GM19463 (cell line): ENCODE results near the gene RUVBL1.

Experiments used
- ATAC-seq: cut with Tn5 transposase; IDR thresholded peaks from one replicate; pipeline ENCODE4 v1.9.1; 2021; ENCODE audit warnings: mild to moderate bottlenecking, moderate library complexity; ENCODE audit not compliant: unreplicated experiment

Gene RUVBL1

DNA sequence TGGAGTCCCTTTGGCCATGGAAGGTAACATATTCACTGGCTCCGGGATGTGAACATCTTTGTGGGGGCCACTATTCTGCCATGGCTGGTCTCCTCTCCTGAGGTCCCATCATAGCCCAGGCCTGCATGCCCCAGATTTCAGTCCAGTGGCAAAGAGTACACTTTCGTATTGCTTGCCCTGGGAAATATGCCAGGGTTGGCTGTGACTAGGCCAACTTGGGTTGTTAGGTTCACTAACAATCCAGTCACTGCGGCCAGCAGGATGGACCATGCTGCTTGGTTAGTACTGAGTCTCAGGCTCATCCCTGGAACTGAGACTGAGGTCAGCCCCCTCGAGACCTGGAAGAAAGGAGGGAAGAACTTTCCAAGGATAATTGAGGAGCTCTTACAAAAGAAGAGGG is 19.9 kb upstream of the RUVBL1 start:
- no peak for ATAC-seq

DNA sequence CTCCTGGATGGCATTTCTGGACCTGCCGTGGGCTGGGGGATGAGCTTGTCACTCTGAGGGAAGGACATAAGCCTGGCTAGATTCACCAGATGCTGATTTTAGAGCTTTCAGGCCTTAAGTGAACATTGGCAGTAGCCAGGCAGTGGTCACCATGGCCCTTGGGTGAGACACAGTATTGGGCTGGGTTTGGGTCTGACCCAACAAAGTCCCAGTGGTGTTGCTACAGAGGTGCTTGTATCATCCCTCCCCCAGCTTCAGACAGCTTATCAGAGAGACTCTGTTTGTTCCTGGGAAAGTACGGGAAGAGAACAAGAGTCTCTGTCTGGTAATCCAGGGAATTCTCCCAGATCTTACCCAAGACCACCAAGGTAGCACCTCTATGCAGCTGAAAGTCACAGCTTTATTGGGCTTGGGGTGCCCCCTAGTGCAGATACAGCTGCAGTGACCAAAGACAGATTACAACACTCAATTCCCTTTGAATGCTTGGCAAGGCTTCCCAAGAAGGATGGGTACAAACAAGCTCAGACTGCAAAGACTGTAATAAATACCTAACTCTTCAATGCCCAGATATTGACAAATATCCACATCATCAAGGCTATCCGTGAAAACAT is 9.8 kb upstream of the RUVBL1 start:
- ATAC-seq: no peak

DNA sequence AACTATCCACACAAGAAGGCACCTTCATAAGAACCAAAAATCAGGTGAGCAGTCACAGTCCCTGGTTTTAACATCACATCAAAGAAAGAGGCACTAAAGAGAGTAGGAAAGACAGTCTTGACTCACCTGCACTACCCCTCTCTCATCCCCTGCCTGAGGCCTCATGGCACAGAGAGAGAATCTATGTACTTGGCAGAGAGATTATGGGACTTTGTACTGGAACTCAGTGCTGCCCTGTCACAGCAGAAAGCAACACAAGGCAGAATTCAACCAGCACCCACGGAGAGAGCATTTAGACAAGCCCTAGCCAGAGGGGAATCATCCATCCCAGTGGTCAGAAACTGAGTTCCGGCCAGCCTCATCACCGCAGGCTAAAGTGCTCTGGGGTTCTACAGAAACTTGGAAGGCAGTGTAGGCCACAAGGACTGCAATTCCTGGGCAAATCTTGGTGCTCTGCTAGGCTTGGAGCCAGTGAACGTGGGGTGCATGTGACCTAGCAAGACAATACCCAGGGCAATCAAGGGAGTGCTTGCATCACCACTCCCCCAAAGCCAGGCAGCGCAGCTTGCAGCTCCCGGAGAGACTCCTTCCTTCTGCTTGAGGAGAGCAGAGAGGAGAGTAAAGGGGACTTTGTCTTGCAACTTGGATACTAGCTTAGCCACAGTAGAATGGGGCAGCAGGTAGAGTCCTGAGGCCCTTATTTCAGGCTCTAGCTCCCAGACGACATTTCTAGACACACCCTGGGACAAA is 8.5 kb upstream of the RUVBL1 start:
- ATAC-seq: no peak

DNA sequence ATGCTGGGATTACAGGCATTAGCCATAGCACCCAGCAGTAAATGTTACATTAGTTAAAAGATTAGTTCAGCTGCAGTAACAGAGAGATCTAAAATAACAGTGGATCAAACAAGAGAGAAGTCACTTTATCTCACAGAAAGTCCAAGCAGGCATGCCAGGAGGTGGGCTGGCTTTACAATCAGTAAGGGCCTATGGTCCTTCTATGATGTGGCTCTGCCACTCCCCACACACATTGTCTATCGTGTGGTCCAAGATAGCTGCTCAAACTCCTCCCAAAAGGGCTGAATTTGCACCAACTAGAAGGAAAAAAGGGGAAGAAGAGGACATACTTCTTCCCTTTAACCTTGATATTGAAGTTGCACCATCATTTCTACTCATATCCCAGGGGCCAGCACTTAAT is 4.6 kb upstream of the RUVBL1 start:
- no peak for ATAC-seq

DNA sequence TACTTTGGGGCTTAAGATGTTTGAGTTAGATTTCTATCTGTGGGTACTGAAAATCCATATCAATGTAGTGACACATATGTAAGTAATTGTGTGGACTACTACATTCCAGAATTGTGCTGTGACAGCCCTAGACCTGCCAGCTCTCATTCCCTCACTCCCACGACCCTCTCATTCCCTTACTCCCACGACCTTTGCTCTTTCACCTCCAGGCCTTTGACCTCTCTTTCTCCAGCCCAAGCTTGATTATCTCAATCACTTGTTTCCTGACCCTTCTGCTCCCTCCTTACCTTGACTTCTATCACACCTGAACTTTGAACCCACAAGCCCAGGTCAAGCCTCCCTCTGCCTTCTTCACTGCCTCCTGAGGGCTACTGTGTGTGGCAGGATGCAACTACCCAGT is 3.6 kb upstream of the RUVBL1 start:
- no peak for ATAC-seq

DNA sequence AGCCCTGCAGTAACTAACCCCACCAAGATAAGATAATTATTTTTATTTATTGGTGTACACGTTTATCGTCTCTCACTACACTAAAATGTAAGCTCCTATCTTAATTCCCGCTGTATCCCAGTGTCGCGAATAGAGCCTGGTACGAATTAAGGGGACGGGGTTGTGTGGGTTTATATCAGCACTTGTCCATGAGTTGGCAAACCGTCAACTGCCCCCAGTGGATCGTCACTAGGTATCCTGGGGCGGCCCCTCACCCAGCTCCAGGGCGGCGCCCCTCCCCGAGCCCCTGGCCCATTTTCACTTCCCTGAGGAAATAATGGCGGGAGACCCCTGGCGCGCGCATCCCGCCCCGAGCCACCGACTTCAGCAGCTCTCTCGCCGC is 465 bp downstream of the RUVBL1 start:
- no peak for ATAC-seq

DNA sequence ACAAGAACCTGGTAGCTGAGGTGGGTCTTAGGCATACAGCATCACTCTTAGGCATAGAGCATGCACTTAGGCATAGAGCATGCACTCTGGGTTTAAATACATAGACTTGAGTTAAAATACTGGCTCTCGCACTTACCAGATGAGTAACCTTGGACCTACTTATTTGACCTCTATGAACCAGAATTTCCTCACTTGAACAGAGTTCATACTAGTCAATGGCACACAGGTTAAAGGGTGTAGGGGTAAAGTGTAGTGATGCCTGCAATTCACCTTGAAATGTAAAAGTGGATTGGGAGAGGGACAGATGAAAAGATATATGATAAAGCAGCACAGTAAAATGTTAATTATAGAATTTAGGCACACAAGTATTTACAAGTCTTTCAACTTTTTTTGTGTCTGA is 1.6 kb downstream of the RUVBL1 start:
- ATAC-seq: no peak

DNA sequence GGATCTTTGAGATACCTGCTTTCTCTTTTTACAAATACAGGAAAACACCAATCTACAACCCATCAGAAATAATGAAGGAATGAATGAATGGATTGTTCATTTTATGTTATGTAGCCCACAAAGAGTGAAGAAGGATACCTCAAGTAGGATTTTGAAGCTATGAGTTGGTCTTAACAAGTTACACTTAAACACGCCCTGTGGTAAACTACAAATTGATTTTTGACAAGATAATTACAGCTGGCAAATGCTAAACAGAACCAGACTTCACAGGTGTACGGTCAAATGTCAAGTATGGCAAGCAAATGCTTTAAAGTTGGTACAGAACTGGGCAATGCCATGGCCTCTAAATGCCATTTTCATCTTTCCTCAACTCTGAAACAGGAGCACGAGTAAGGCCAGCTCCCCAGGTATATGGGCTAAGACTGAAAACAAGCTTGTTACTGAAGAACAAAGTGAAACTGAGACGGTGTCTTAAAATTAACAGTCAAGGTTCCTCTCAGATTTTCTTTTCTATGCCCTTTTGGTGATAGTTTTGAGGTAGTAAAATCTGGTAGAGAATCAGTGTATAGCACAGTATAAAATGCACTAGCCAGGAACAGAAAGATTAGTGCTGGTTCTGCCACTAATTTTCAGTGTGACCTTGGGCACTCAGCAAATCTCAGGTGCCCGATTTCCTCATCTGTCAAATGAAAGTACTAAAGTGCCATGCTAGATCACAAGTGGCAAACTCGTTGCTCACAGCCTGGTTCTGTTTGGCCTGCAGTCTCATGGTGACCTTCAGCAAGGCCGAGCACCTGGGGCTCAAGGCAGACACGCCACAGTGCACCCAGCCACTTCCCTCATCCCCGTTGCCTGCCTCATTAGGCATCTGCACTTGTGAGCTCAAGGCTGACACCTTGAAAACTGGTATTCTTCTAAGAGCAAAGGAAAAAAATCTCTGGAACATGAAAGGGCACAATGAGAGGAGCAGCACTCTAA is 9.5 kb downstream of the RUVBL1 start:
- ATAC-seq: no peak

DNA sequence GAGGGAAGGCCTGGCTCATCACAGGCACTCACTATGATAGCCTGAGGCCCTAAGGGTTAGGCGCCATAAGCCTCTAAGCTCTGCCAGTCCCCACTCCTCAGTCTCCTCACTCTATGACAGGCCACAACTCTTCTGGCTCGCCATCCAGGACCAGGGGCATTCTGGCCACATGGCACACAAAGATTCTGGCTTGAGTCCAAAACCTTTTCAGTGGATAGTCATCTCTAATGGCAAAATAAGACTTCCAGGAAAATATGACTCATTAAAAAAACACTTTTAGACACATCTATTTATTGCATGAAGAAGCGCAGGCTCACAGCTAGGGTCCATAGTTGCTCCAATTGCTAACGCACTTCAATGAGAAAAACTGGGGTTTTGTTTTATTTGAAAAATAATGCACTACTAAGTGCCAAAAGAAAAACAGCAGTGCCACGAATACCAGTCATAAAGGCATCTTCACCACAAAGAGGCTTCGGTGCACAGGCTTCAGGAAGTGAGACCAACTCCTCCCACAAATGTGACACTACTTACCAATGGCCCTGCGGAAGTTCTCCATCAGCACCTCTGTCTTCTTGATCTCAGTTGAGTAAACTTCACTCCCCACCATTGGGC is 11.1 kb downstream of the RUVBL1 start:
- ATAC-seq: no peak

DNA sequence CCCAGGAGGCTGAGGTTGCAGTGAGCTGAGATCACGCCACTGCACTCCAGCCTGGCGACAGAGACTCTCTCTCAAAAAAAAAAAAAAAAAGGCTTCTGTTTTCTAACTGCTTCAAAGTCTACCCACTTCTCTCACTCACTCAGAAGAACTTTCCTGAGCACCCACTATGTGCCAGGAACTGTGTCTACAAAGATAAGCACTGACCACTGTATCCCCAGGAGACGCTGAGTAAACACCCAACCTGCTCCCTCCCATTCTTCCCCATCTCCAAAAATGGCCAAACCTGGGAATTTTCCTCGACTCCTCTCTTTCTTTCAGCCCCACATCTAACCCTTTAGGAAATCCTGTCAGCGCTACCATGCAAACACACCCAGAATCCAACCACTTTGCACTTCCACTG is 12.5 kb downstream of the RUVBL1 start:
- ATAC-seq: no peak

DNA sequence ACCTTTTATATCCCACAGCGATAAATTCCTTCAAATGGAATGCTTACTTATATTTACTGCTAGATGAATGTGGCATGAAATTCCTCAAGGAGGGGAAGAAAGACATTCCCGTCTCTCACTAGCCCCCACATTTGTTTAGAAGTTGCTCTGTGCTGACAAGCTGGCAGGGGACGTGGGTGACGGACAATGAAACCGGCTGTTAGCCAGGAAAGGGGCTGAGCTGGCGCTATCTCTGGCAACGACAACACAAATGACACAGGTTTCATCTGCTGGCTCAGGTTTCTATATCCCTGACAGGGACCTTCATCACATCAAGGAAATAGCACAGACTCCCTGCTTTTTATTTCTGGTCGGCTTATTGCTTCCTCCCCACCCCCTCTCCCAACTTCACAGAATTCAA is 15.8 kb downstream of the RUVBL1 start:
- no peak for ATAC-seq

DNA sequence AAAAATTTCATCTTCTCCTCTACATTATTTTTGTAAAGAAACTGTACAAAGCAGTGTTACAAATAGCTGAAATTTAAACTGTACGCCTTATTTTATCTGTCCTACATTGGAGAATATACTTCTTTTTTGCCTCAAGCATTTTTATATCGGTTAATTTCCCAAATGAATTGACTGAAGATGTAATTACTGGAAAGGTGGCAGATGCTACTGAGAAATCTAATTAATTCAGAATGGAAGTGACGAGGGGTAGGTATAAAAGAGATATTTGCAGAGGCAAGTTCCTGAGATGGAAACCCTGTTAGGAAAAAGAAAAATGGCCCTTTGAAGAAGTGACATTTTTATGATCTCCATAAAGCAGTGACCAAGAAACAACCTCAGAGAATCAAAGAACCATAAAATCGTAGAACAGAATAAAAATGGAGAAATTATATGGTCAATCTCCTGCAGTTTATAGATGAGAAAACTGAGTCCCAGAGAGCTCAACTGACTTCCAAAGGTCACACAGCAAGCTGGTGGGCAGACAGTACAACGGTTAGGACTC is 20.4 kb downstream of the RUVBL1 start:
- ATAC-seq: no peak

DNA sequence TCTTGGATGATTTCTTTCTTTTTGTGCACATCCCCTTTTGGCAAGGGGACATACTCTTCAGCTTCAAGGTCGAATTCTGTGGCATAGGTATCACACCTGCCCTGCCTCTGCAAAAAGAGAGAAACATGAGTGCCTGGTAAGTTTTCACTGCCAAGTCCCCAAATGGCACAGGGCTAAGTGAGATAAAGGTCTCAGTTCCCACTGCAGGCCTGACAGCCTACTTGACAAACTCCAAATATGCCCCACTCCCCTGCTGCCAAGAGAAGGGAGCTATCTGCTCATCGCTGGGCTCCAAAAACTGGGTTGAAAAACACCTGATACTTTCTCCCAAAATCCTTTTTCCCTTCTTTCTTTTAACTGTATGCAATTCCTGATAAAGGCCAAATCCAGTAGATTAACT is 23.0 kb downstream of the RUVBL1 start:
- no peak for ATAC-seq

DNA sequence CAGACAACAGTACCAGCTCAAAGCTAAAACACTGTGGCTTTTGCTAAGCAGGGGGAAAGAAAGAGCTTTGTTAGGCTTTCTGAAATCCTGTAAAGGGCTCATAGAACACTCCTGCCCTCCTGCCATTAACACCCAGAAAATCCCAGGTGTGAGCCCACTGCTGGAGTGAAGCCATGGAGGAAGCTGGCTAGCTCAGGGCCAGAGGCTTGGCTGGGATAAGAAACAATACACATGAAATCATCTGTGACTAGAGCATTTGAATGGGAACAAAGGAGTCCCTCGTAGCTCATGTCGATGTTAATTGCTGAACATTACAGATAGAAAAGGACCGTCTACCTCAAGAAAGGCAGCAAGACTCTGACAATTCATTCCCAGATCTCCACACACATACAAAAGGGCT is 23.5 kb downstream of the RUVBL1 start:
- no peak for ATAC-seq

DNA sequence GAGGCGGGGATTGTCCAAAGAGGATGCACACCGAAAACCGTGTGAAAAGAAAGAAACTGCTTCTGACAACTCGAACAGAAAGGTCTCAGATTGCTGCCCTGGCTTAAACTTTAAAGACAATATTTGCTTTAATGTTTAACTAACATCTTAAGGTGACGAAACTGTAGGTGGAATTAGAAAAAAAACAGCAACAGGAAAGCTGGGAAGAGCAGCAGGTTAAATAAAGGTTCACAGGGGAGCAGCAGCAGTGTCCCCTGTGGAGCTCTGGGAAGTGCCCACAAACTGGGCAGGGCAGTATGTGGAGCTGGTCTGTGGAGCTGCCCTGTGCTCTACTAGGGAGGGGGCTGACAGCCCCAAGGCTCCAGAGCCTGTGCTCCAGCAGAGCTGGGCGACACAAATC is 25.4 kb downstream of the RUVBL1 start:
- no peak for ATAC-seq

DNA sequence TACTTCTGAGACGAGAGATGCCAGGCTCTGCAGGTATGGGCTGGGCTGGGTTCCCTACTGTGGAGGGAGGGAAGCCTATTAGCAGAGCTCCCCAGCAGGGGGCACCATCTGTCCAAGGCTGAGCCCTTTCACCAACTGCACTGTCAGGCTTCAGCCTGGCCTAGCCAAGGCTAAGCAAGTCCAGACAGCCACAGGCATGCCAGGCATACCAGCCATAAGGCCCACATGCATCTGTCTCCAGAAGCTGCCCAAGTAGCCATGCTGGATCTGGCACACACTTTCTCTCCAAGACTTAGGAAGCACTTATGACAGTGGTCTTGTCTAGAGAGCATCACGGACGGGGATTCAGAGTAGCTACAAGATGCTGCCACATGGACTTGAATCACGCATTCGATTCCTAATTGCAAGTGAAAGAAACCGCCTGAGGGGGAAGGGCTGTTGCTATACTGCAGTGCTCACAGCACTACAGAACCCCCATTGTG is 28.3 kb downstream of the RUVBL1 start:
- peak; percentile 83 for ATAC-seq

DNA sequence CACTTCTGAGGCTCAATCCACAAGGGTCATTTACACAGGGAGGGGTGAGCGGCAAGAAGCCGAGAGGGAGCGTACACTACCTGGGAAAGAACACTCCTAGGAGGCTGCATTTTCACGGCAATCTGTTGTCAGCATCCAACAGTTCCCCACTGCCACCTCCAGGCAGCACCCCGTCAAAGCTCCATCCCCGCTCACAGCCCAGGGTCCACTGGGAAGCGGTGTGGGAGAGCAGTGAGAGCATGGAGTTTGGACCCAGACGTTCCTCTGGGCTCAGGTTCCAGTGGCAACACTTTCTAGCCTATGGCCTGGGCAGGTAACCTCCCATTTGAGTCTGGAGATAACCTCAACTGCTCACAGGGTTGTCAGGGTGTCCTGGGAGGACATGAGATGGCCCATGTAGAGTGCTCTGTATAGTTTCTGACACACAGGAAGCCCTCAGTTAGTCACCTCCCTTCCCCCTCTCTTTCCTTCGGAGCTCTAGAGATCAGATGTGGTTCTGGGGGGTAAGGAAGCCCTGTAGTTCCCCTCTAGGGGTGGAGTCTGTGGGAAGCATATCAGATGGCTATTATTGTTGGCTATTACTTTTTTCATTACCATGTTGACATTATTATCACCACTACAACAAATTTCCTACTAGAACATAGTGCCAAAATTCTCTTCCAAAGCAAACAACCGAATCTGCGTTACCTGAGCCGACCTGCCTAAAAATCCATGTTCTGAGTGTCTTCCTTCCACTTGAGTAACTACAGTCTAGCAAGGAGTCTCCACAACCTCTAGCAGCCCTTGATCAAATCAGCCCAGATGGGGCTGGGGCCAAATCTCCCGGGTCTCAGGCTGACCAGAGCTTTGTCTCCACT is 29.1 kb downstream of the RUVBL1 start:
- no peak for ATAC-seq

DNA sequence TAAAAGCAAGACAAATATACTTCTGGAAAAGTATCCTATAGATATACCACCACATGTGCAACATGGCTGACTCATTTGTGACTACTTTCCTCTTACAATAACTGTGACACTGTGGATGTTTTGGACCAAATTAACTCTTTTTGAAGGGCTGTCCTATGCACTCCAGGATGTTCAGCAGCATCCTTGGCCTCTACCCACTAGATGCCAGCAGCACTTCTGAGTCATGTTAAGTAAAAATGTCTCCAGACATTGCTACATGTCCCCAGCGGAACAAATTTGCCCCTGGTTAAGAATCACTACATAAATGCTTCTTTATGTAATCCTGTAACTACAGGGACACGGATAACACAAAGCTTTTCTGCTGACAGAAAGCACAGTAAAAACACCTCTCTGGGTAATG is 32.0 kb downstream of the RUVBL1 start:
- no peak for ATAC-seq

DNA sequence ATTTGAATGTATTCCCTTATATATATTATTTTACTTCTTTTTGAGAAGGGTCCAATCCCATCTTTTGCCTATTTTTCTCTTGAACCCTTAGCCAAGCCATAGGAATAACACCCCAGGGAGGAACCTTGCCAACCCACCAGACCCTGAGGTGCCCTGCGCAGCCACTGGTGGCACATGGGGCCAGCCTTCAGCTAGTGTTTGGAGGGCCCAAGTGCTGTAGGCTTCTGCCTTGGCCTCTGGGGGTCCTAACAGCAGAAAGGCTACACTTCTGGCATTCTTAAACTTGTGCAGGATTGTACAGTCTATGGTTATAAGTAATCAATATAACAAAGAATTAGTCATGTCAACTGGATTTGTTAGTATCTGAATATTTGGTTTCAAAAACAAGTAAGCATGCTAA is 34.5 kb downstream of the RUVBL1 start:
- ATAC-seq: no peak

DNA sequence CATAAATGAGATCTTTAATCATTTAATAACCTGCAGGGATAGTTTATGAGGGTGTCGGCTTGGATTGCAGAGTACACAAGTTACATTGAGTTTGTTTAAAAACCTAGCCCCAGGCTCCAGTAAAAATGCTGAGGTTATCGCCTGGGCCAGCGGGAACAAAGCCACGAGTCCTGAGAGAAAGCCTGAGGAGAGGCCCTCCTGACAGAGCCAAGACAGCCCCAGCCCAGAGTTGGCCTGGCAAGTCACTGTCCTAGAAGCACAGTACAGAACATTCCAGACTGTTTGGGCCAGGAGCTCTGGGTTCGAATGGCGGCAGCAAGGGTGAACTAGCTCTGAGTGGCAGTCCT is 39.0 kb downstream of the RUVBL1 start:
- no peak for ATAC-seq
